Erythroblast (primary cell): ENCODE measurements around the gene ZFX.
"Not testable (repeated sequence)": the region's sequence is repeated elsewhere in the genome, so short reads cannot be mapped to it uniquely, and the experiment has no call there.

Source experiments
- GATA1 ChIP-seq: IDR thresholded peaks from 2 replicates; pipeline ENCODE4 v1.6.1; 2011; ENCODE audit warnings: low read depth, mild to moderate bottlenecking, control low read depth, low read length, moderate library complexity
- POLR2A ChIP-seq: IDR thresholded peaks from 2 replicates; pipeline ENCODE4 v1.6.1; 2011; ENCODE audit warnings: mild to moderate bottlenecking, low read length

DNA sequence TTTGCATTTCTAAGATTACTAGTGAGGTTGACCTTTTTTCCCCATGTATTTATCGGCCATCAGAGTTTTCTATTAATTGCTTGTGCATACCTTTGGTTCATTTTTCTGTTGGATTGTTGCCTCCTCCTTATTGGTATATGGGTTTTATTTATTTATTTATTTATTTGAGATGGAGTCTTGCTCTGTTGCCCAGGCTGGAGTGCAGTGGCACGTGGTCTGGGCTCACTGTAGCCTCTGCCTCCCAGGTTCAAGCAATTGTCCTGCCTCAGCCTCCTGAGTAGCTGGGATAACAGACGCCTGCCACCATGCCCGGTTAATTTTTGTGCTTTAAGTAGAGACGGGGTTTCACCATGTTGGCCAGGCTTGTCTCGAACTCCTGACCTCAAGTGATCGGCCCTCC lies 6.2 kb downstream of the ZFX start:
- not testable (repeated sequence) for TF ChIP-seq POLR2A, GATA1
